Measurements from ENCODE around the gene SERPINB4.
"Not testable (repeated sequence)": the region's sequence is repeated elsewhere in the genome, so short reads cannot be mapped to it uniquely, and the experiment has no call there.

The SERPINB4 gene

DNA sequence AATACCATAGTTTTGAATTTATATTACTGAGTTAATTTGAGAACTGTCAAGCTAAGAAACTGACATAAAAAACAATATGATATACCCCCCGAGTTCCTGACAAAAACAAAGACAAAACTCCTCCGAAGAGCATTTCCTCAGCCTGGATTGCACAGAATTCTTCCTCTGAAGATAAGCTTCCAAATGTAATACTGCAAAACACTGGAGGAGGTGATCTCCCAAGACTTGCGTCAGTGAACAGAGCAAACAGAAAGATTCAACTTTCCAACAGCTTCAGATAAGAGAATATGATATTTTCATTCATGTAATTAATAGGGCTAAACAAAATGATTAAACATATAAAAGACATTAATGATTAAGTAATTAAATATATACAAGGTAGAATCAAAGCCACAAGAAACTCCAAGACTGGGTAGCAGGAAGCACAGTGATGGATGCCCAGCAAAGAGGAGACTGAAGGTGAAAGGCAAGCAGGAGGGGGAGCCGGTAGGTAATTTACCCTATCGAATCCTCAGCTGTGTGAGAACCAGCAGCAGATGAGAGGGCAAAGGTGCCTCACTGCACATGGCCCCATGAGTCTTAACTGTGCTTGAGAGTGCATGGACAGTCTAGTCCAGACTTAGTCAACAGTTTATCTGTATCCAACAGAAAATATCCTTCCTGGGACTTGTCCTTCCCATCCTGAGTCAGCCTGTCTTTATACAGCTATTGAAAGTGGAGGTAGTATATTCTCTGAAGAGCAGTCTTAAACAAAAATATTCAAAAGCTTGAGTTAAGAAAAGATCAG lies 36.0 kb upstream of the SERPINB4 start:
- H3K4me3 ChIP-seq (ENCODE audit: low read depth, low read length): no peak overlapping the region
- no peak for DNase-seq (ENCODE audit: low read depth)
- no peak for TF ChIP-seq CTCF (conservative IDR thresholded peaks at IDR 0.05; ENCODE audit: low read depth, low read length)

DNA sequence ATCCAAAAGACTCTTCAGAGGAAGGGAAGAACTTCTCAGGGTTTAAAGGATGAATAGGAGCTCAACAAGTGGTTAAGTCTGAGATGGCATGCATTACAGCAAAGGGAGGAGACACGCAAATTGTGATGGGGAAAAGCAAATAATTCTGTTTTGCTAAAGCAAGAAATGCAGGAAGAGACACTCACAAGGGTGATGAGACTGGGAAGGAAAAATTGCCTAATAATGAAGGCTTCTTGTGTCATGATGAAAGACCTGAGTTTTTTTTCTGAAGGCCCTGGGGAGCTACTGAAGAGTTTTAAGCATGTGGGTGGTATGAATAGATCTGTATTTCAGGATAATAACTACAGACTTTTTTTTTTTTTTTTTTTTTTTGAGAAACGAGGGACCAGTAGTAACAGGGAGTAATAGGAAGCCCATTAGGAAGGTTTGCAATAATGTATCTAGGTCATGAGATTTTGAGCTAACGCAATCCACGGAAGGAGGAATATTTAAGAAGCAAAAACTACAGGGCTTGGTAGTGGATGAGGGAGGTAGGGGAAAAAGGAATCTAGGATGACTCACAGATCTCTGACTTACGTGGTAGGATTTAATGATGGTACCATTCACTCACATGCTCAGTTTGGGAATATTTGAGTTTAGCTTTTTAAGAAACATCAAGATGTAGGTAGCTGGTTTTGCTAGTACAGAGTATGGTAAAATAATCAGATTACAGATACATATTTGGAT lies 33.6 kb upstream of the SERPINB4 start:
- H3K4me3 ChIP-seq (ENCODE audit: low read depth, low read length): no peak overlapping the region
- no peak for TF ChIP-seq CTCF (conservative IDR thresholded peaks at IDR 0.05; ENCODE audit: low read depth, low read length)
- peak; percentile 49 for DNase-seq (ENCODE audit: low read depth)

GRCh38 chr18:63676526-63677323 lies 32.7 kb upstream of the SERPINB4 start:
- H3K4me3 ChIP-seq (ENCODE audit: low read depth, low read length): no peak overlapping the region
- TF ChIP-seq CTCF (conservative IDR thresholded peaks at IDR 0.05; ENCODE audit: low read depth, low read length): no peak

DNA sequence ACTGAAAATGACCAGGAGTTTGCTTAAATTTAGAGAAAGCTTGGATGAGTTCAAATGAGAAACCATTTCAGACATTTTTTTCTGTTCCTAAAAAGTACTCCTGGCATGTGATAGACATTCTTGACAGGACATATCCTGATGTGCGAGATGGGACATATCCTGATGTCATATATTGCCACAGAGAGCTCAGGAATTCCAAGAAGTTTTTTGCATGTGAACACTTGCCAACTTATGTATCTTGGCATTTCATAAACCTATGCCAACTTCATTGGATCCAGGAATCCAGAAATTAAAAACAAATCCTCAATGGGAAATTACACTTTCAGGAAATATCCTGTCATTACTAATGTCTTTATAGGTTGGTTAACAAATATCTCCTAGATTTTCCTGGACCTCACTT lies 20.5 kb upstream of the SERPINB4 start:
- no peak for TF ChIP-seq CTCF (conservative IDR thresholded peaks at IDR 0.05; ENCODE audit: low read depth, low read length)
- no peak overlapping the region for H3K4me3 ChIP-seq (ENCODE audit: low read depth, low read length)
- DNase-seq (ENCODE audit: low read depth): no peak

More at GRCh38 chr18:63676526-63677323, 32.7 kb upstream of the SERPINB4 start:
- no peak for DNase-seq (ENCODE audit: low read depth)

GRCh38 chr18:63661750-63662149 lies 17.7 kb upstream of the SERPINB4 start, which contains the start of gene SERPINB3:
Gene SERPINB3, minus strand, starts transcription at chr18:63661893. Its CDS starts 677 bp downstream, at chr18:63661216.
- not testable (repeated sequence) for H3K4me3 ChIP-seq (ENCODE audit: low read depth, low read length); DNase-seq (ENCODE audit: low read depth)

GRCh38 chr18:63658920-63659319 lies 14.9 kb upstream of the SERPINB4 start:
- not testable (repeated sequence) for DNase-seq (ENCODE audit: low read depth); H3K4me3 ChIP-seq (ENCODE audit: low read depth, low read length)

DNA sequence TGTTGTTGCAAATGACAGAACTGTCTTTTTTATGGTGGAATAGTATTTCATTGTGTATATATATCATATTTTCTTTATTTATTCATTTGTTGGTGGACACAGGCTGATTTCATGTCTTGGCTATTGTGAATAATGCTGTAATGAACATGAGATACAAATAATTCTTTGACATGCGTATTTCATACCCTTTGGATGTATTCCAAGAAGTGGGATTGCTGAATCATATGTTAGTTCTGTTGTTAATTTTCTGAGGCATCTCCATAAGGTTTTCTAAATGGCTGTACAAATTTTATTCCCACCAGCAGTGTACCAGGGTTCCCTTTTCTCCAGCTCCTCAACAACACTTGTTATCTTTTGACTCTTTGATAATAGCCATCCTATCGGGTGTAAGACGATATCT lies 6.2 kb upstream of the SERPINB4 start:
- DNase-seq (ENCODE audit: low read depth); H3K4me3 ChIP-seq (ENCODE audit: low read depth, low read length): not testable (repeated sequence)

DNA sequence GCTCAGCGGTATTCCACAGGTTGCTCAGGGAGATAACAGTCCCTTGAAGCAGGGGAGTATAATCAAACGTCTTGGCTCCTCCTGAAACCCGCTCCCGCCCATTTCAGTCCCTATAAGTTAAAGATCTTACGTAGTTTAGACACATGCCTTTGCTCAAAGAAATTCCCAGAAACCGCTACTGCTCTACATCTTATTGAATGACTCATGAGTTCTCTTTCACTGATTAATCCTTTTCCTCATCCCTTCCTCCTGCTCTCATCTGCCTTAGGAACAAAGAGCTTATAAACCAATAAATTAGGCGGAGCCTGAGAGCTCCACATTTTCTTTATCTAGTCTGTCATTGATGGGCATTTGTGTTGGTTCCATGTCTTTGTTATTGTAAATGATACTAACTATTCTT lies 4.2 kb upstream of the SERPINB4 start:
- H3K4me3 ChIP-seq (ENCODE audit: low read depth, low read length): no peak overlapping the region
- DNase-seq (ENCODE audit: low read depth): peak; percentile 4
- no peak for TF ChIP-seq CTCF (conservative IDR thresholded peaks at IDR 0.05; ENCODE audit: low read depth, low read length)
